AG04449 (cell line): ENCODE data around the gene ENTPD8.

Source experiments
- CTCF ChIA-PET: fragments of 350-600 bp; formaldehyde crosslinking; extraction: SDS; loops from one replicate; lab custom pipeline; 2021; ENCODE audit warnings: antibody characterized with exemption; lab: Yijun Ruan, JAX
- POLR2A ChIA-PET: fragments of 400-600, 350-600 bp; formaldehyde crosslinking; extraction: SDS; loops from one replicate; lab custom pipeline; 2020; ENCODE audit warnings: antibody characterized with exemption, inconsistent platforms; lab: Yijun Ruan, JAX
- DNase-seq: peaks from one replicate; pipeline ENCODE4 v3.0.0-alpha.2; 2010; ENCODE audit warnings: low read depth, low spot score
- H3K4me3 ChIP-seq: 2 replicates; pipeline ENCODE4 v1.5.1; 2011; ENCODE audit warnings: low read depth, mild to moderate bottlenecking, control low read depth, low read length
- CTCF ChIP-seq: IDR thresholded peaks from one replicate; pipeline ENCODE4 v1.5.1; 2011; ENCODE audit warnings: mild to moderate bottlenecking, moderate library complexity, low read length, control low read depth, inconsistent platforms; ENCODE audit not compliant: insufficient read depth; ENCODE audit errors: missing control alignments

ENTPD8 gene

DNA sequence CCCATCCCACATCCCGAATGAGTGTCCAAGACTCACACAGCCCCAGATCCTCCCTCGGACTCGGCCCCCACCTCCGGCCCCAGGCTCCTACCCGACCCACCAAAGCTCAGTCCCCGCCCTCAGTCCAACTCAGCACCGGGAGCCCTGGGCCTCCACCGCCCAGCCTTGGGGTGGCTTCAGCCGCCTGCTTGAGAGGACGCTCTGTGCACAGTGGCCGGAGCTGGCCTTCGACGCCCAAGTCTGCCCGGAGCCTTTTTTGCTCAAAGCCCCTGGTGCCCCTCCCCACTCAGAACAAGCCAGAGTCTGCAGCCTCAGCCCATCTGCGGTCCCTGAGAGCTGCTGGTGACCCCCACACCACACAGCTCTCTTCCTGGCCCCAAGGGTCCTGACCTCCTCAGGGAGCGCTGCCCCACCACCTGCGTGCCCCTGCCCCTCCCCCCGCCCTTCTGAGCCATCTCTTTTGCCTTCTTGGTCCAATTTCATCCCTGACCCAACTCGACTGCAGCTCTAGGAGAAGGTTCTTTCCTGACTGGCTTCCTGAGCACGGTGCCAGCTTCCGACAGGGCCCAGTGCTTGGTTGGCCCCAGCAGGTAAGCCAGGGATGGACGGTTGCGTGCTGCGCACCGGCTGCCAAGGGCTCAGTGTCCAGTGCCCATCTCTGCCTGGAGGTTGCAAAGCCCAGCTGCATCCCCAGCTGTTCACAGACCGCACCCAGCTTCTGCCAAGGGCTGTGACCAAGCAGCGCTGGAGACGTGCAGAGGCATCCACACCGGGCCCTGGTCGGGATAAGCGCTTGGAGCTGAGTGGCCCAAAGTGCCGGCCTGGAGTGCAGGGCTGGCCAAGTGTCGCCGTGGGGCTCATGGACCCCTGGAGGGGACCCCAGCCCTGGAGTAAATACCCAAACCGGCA, 45.6 kb upstream of the ENTPD8 start:
- ChIA-PET POLR2A (no interaction called here), CTCF (interaction anchor here (0.8 to 1.2 kb wide), 2 partner anchors 13 to 18 kb away, joined by 3 read pairs; no protein-coding TSS in a partner anchor)
- H3K4me3 ChIP-seq: no peak overlapping the region
- no peak for TF ChIP-seq CTCF
- no peak for DNase-seq

- CTCF ChIA-PET: interaction anchor here (1.2 kb wide), 1 partner anchor 12 kb away, joined by 3 read pairs; no protein-coding TSS in a partner anchor
- H3K4me3 ChIP-seq: no peak overlapping the region
- POLR2A ChIA-PET: no interaction called here
- no peak for DNase-seq
- no peak for TF ChIP-seq CTCF
Measured at GRCh38 chr9:137486141-137486490, 45.0 kb upstream of the ENTPD8 start.

DNA sequence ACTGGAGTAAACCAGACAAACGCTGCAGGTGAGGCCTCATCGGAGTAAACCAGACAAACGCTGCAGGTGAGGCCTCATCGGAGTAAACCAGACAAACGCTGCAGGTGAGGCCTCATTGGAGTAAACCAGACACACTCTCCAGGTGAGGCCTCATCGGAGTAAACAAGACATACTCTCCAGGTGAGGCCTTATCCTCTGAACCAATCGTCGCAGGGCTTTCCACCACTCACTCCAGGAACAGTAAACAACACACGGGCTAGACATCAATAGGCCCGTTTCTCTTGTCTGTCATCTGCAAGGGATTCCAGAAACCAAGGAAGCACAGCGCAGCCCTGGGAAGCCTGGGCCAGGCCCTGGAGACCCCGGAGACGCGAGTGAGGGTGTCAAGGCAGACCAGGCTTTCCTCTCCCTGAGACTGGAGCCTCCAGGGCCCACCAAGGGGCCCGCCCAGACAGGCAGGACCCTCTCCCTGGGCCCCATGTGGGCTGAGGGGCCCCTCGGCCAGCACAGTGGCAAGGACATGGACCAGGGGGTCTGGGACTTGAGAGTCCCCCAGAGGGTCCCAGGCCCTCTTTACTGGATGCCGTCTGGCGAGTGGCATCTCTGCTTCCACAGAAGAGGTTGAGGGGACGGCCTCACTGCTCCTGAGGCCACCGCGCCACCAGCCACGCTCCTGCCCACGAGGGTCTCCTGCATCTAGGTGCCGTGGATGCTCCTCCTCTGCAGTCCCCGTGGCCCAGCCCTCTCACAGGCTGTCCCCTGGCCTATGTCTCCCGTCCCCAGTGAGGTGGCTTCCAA, 44.4 kb upstream of the ENTPD8 start:
- H3K4me3 ChIP-seq: no peak overlapping the region
- ChIA-PET POLR2A (no interaction called here), CTCF (no interaction called here)
- DNase-seq: no peak
- TF ChIP-seq CTCF: no peak

GRCh38 chr9:137484551-137485315, 43.6 kb upstream of the ENTPD8 start:
- no peak for DNase-seq
- TF ChIP-seq CTCF: no peak
- CTCF ChIA-PET: interaction anchor here (1.4 kb wide), 1 partner anchor 12 kb away, joined by 4 read pairs; no protein-coding TSS in a partner anchor
- POLR2A ChIA-PET: no interaction called here
- no peak overlapping the region for H3K4me3 ChIP-seq

- ChIA-PET POLR2A (no interaction called here), CTCF (interaction anchor here (1.1 kb wide), 1 partner anchor 46 kb away, joined by 4 read pairs; no protein-coding TSS in a partner anchor)
- TF ChIP-seq CTCF: no peak
- H3K4me3 ChIP-seq: no peak overlapping the region
- no peak for DNase-seq
Measured at GRCh38 chr9:137482094-137482781, 41.1 kb upstream of the ENTPD8 start.
